K562 (cell line): ENCODE measurements around the gene B3GAT1. TPM values are rescaled to one million over a fixed set of nuclear protein-coding genes. Genes with fewer than 3 reads are reported as not detected.
A peak's percentile ranks its signal among the peaks of the same experiment; 100 is the strongest.

Source experiments
- ATF3 ChIP-seq, 2 experiments: fragments of 450-650 bp in 1 of 2; sonication (generic) in 1 of 2; formaldehyde crosslinking in 1 of 2; IDR thresholded peaks in 1 of 2; conservative IDR thresholded peaks in 1 of 2; 2 replicates each; pipeline versions ENCODE4 v1.6.1 to v1.8.1; 2016 to 2023; ENCODE audit warnings: mild to moderate bottlenecking in 2 of 2, moderate library complexity in 2 of 2, inconsistent platforms in 1 of 2, missing genetic modification reagents in 1 of 2
- CREB1 ChIP-seq, 2 experiments: sonication (generic) in 1 of 2; formaldehyde crosslinking in 1 of 2; IDR thresholded peaks; 2 replicates each; pipeline versions ENCODE4 v1.6.1 to v1.8.0; 2012 to 2022; ENCODE audit warnings: inconsistent platforms in 1 of 2, mild to moderate bottlenecking in 1 of 2, missing genetic modification reagents in 1 of 2, moderate library complexity in 1 of 2
- CTCF ChIP-seq, 3 experiments: IDR thresholded peaks in 2 of 3; conservative IDR thresholded peaks in 1 of 3; 2 replicates each; pipeline ENCODE4 v1.5.1; 2011 to 2012; ENCODE audit warnings: low read length in 3 of 3, mild to moderate bottlenecking in 3 of 3, control low read depth in 2 of 3, improper control_type of control experiment in 1 of 3, inconsistent platforms in 1 of 3, low read depth in 1 of 3, mixed read lengths in 1 of 3, moderate library complexity in 1 of 3; ENCODE audit not compliant: insufficient read depth in 2 of 3
- ELF1 ChIP-seq: fragments of 200-800 bp; sonication (Bioruptor generic); IDR thresholded peaks from 2 replicates; pipeline ENCODE4 v1.6.1; 2016; ENCODE audit warnings: missing genetic modification characterization, missing compliant biosample characterization
- LARP7 ChIP-seq: fragments of 450-650 bp; IDR thresholded peaks from 2 replicates; pipeline ENCODE4 v1.6.1; 2016
- MGA ChIP-seq: fragments of 450-650 bp; IDR thresholded peaks from 2 replicates; pipeline ENCODE4 v1.6.1; 2016; ENCODE audit warnings: mild to moderate bottlenecking, moderate library complexity
- MYC ChIP-seq, 2 experiments: fragments of 250-450 bp in 1 of 2; sonication (Bioruptor Pico) in 1 of 2; IDR thresholded peaks; 2 replicates each; pipeline versions ENCODE4 v1.5.1 to v1.6.1; 2012 to 2021; ENCODE audit warnings: low read depth in 2 of 2, borderline replicate concordance in 1 of 2, improper control_type of control experiment in 1 of 2, low read length in 1 of 2, mild to moderate bottlenecking in 1 of 2, moderate library complexity in 1 of 2
- NFE2 ChIP-seq: IDR thresholded peaks from 2 replicates; pipeline ENCODE4 v1.6.1; 2014; ENCODE audit warnings: antibody characterized with exemption, low read depth
- NFIC ChIP-seq: fragments of 450-650 bp; IDR thresholded peaks from 2 replicates; pipeline ENCODE4 v1.6.1; 2017; ENCODE audit warnings: mild to moderate bottlenecking, inconsistent platforms
- PHF8 ChIP-seq: fragments of 200-600 bp; sonication (generic); IDR thresholded peaks from 2 replicates; pipeline ENCODE4 v1.6.1; 2012; ENCODE audit warnings: mixed run types, mild to moderate bottlenecking, inconsistent platforms, low read length, moderate library complexity, borderline replicate concordance
- TFAP4 ChIP-seq: sonication (generic); formaldehyde crosslinking; IDR thresholded peaks from 2 replicates; pipeline ENCODE4 v1.8.0; 2022; ENCODE audit warnings: missing genetic modification reagents, mild to moderate bottlenecking, moderate library complexity, borderline replicate concordance
- polyA plus RNA-seq, 8 experiments: library from polyadenylated mRNA; depleted of rRNA in 4 of 8; stranded (reverse) in 5 of 8; unstranded in 3 of 8; fragments of >200 nt; fragmentation: Nextera tagmentation in 2 of 8; fragmentation: Illumina TruSeq in 1 of 8; extraction: Ambion mirVana in 2 of 8; extraction: Trizol in 1 of 8; gene quantifications; 2 replicates each; pipeline versions ENCODE4 v1.2.1 to v1.2.3, GENCODE V29; 2011 to 2014; ENCODE audit warnings: inconsistent platforms in 1 of 8, missing spikeins in 1 of 8
- total RNA-seq, 7 experiments: library from RNA; depleted of rRNA in 6 of 7; stranded (reverse); fragments of >200 nt in 6 of 7; fragmentation: Illumina TruSeq in 2 of 7; extraction: Trizol in 2 of 7; gene quantifications; 2 replicates each; pipeline versions ENCODE4 v1.2.1 to v1.2.3, GENCODE V29; 2011 to 2021; ENCODE audit warnings: low replicate concordance in 1 of 7

The B3GAT1 gene
- total and polyA plus RNA-seq, 9 of the 15 experiments (the other 6 are each of a cell fraction or from before 2014, with no cell fraction given), result 0.01 to 0.53 (median 0.14) TPM; not detected in 1

GRCh38 chr11:134332189-134332631 lies 79.8 kb downstream of the B3GAT1 start (continued):
- TF ChIP-seq ATF3 (IDR thresholded peaks at IDR 0.05) (no peak), ATF3 (CRISPR knock-in tag; conservative IDR thresholded peaks at IDR 0.05) (no peak), NFIC (no peak), MYC (IDR thresholded peaks at IDR 0.05; ENCODE audit: low read depth, low read length) (0 out of 2 replicates have a peak, but pooled peaks have one; percentile 8), MYC (CRISPR knock-in tag; IDR thresholded peaks at IDR 0.05; ENCODE audit: borderline replicate concordance, low read depth) (no peak), CTCF (IDR thresholded peaks at IDR 0.05 in 2 of 3, conservative IDR thresholded peaks at IDR 0.05 in 1 of 3; ENCODE audit: insufficient read depth in 2 of 3, low read depth in 1 of 3, low read length in 3 of 3) (peak in 2 of 3 experiments; percentile 20 to 33; a peak in 3 of 6 replicates), PHF8 (0 out of 2 replicates have a peak, but pooled peaks have one; percentile 15), ELF1 (tag) (no peak), LARP7 (no peak), CREB1 (IDR thresholded peaks at IDR 0.05) (no peak), CREB1 (CRISPR knock-in tag; IDR thresholded peaks at IDR 0.05) (0 out of 2 replicates have a peak, but pooled peaks have one; percentile 7), TFAP4 (CRISPR knock-in tag) (peak; percentile 21), MGA (peak; percentile 7; the same call in 1 of the 2 replicates), NFE2 (no peak)
